Testis (tissue), 3 donors: Measurements from ENCODE around the gene LRP10. TPM values are rescaled to one million over a fixed set of nuclear protein-coding genes. Genes with fewer than 3 reads are reported as not detected.

Source experiments
- DNase-seq: peaks from one replicate; pipeline ENCODE4 v3.0.0-alpha.2; 2019
- H3K27ac ChIP-seq, 2 donors: fragments of 200-600 bp; sonication (generic); one replicate each; pipeline ENCODE4 v1.5.1; 2019
- H3K27me3 ChIP-seq: fragments of 200-600 bp; sonication (generic); one replicate; pipeline ENCODE4 v1.5.1; 2019
- H3K36me3 ChIP-seq: fragments of 200-600 bp; sonication (generic); one replicate; pipeline ENCODE4 v1.5.1; 2017; ENCODE audit warnings: low read depth; ENCODE audit errors: missing control alignments
- H3K4me1 ChIP-seq: fragments of 200-600 bp; sonication (generic); one replicate; pipeline ENCODE4 v1.5.1; 2019
- H3K4me3 ChIP-seq, 2 donors: fragments of 200-600 bp; sonication (generic); one replicate each; pipeline ENCODE4 v1.5.1; 2017 to 2019
- H3K9me3 ChIP-seq: fragments of 200-600 bp; sonication (generic); one replicate; pipeline ENCODE4 v1.5.1; 2017
- CTCF ChIP-seq, 3 experiments: fragments of 450-650 bp in 2 of 3; fragments of 200-600 bp in 1 of 3; sonication (generic) in 1 of 3; IDR thresholded peaks; one replicate each; pipeline ENCODE4 v1.5.1; 2016 to 2019; ENCODE audit warnings: antibody characterized with exemption in 3 of 3, mild to moderate bottlenecking in 2 of 3, moderate library complexity in 1 of 3
- POLR2A ChIP-seq: fragments of 450-650 bp; IDR thresholded peaks from one replicate; pipeline ENCODE4 v1.6.1; 2017; ENCODE audit warnings: antibody characterized with exemption, mild to moderate bottlenecking, moderate library complexity
- WGBS, 2 donors: methylation state at CpG; one replicate each; pipeline ENCODE4 v1.1.5; 2018; 5-methylcytosine and 5-hydroxymethylcytosine counted together
- intact Hi-C: fragments of 100-400 bp; cut with DNase I; formaldehyde crosslinking; loops from one replicate; pipeline ENCODE4 v1.15.1; 2023; ENCODE audit warnings: low total_unique reads
- polyA plus RNA-seq: library from polyadenylated mRNA; stranded (reverse); fragments of 350-450 nt; fragmentation: Illumina TruSeq; extraction: RNeasy Lipid Tissue Mini Kit (QIAGEN cat#74804); gene quantifications from one replicate; pipeline ENCODE4 v1.2.3, GENCODE V29; 2014; ENCODE audit warnings: low read depth, low replicate concordance; ENCODE audit not compliant: insufficient read depth
- total RNA-seq, 2 donors: library from RNA; depleted of rRNA; stranded (reverse); fragments of >200 nt; gene quantifications; one replicate each; pipeline ENCODE4 v1.2.3, GENCODE V29; 2016

LRP10 gene
- total and polyA plus RNA-seq, 3 donors from 2014 or later = 41.3 to 67.7 (median 58.2) TPM

GRCh38 chr14:22841311-22841710 lies 30.2 kb upstream of the LRP10 start:
- Histone ChIP-seq H3K4me3 (no peak overlapping the region), H3K9me3 (no peaks in the 10 kb centered on the region), H3K36me3 (no peaks in the 10 kb centered on the region), H3K4me1 (peaks cover 17% of the 10 kb centered on the region), H3K27me3 (no peaks in the 10 kb centered on the region), H3K27ac (no peak overlapping the region)
- 87 to 92% methylated on average over 9 of the region's 9 CpGs for WGBS, 2 donors
- TF ChIP-seq POLR2A (no peak), CTCF (IDR thresholded peaks at IDR 0.05) (no peak)
- DNase-seq = no peak
- intact Hi-C loops = no loop called here

- Histone ChIP-seq H3K4me3 (no peak overlapping the region), H3K27me3 (no peaks in the 10 kb centered on the region), H3K4me1 (peaks cover 22% of the 10 kb centered on the region), H3K9me3 (no peaks in the 10 kb centered on the region), H3K27ac (no peak overlapping the region), H3K36me3 (no peaks in the 10 kb centered on the region)
- no peak for DNase-seq
- intact Hi-C loops = no loop called here
- WGBS, 2 donors = 89 to 93% methylated on average over 8 of the region's 8 CpGs
- no peak for TF ChIP-seq CTCF (IDR thresholded peaks at IDR 0.05)
- no peak for TF ChIP-seq POLR2A
These were observed 29.8 kb upstream of the LRP10 start for GRCh38 chr14:22841769-22842168.

- Histone ChIP-seq H3K27ac (no peak overlapping the region), H3K36me3 (no peaks in the 10 kb centered on the region), H3K4me1 (peaks cover 29% of the 10 kb centered on the region), H3K27me3 (no peaks in the 10 kb centered on the region), H3K9me3 (no peaks in the 10 kb centered on the region), H3K4me3 (no peak overlapping the region)
- no peak for TF ChIP-seq CTCF (IDR thresholded peaks at IDR 0.05)
- TF ChIP-seq POLR2A = no peak
- 88 to 89% methylated on average over 23 to 28 of the region's 28 CpGs for WGBS, 2 donors
- intact Hi-C loops = no loop called here
- no peak for DNase-seq
These were observed 29.1 kb upstream of the LRP10 start for GRCh38 chr14:22842211-22843122.

- H3K9me3 ChIP-seq = no peaks in the 10 kb centered on the region
- peaks cover 35% of the 10 kb centered on the region for H3K4me1 ChIP-seq
- no peak overlapping the region for H3K27ac ChIP-seq
- H3K27me3 ChIP-seq = no peaks in the 10 kb centered on the region
- TF ChIP-seq CTCF (IDR thresholded peaks at IDR 0.05) = no peak
- no peak for TF ChIP-seq POLR2A
- WGBS, 2 donors = 83 to 91% methylated on average over 20 to 21 of the region's 21 CpGs
- H3K36me3 ChIP-seq = no peaks in the 10 kb centered on the region
- no peak overlapping the region for H3K4me3 ChIP-seq
- no peak for DNase-seq
- intact Hi-C loops = no loop called here
These were observed 28.2 kb upstream of the LRP10 start for GRCh38 chr14:22843123-22843925.
